ENCODE data around the gene ANO6. TPM values are rescaled to one million over a fixed set of nuclear protein-coding genes. Genes with fewer than 3 reads are reported as not detected.
A peak's percentile ranks its signal among the peaks of the same experiment; 100 is the strongest.
"Not testable (repeated sequence)": the region's sequence is repeated elsewhere in the genome, so short reads cannot be mapped to it uniquely, and the experiment has no call there.

ANO6 gene
- total RNA-seq, 1 donor from 2014 or later, result 80.9 TPM

GRCh38 chr12:45235087-45236025 is 19.5 kb downstream of the ANO6 start:
- DNase-seq (ENCODE audit: low spot score), result no peak

DNA sequence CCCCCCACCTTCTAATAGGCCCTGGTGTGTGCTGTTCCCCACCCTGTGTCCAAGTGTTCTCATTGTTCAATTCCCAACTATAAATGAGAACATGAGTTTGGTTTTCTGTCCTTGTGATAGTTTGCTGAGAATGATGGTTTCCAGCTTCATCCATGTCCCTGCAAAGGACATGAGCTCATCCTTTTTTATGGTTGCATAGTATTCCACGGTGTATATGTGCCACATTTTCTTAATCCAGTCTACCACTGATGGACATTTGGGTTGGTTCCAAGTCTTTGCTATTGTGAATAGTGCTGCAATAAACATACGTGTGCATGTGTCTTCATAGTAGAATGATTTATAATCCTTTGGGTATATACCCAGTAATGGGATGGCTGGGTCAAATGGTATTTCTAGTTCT is 20.5 kb downstream of the ANO6 start:
- DNase-seq (ENCODE audit: low spot score), result not testable (repeated sequence)

GRCh38 chr12:45242180-45242579 is 26.3 kb downstream of the ANO6 start:
- DNase-seq (ENCODE audit: low spot score), result no peak

DNA sequence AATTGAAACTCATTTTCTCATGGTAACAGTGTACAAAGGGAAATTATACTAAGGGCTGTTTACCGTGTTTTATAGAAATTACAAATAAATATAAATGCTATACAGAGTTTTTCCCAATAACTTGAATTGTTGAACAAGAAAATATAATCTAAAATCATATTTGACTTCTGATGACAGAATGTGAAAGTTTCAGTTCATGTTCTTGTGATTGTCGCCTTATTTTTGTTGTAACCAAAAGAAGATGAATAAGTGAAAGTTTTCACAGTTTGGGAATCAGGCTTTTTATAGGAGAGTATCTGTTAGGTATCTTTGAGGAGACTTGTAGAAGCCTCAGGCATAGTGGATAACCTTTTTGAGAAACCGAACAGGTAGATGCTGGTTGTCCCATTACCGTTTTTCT is 28.1 kb downstream of the ANO6 start:
- no peak for DNase-seq (ENCODE audit: low spot score)

DNA sequence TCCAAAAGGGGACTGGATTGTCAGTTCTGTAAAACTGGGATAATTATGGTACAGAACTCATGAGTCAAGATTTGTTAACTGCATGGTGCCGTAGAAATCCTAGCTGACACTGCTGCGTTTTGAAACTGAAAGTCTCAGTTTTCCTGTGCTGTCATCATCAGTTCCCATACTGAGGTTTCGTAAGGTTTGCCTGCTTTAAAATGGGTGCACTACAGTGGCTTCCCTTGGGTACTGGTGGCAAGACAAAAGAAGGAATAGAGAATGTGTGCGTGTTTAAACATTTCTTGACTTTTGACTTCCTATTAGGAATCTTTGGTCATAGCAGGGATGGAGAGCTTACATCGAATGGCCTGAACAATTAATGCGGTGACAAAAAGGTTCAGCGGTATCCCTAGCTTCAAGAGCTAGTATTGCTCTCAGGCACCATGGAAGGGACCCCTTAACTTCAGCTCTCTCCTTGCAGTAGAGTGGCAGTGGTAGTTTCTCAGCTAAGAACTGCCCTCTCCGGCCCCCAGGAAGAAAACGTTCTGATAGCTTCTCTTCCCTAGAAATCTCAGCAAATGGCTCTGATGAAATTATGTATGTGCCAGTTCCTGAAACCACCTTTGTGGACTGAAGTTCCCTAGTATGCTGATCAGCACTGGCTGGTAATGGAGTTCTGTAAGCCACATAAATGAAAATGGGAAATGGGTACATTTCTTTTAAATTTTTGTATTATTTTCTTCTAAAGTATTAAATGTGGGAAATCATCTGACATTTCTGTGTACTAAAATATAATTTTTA is 28.9 kb downstream of the ANO6 start:
- no peak for DNase-seq (ENCODE audit: low spot score)

GRCh38 chr12:45246236-45246635 is 30.3 kb downstream of the ANO6 start:
- DNase-seq (ENCODE audit: low spot score), result no peak

- DNase-seq (ENCODE audit: low spot score), result no peak
Observed at GRCh38 chr12:45247589-45247988, 31.7 kb downstream of the ANO6 start.

DNA sequence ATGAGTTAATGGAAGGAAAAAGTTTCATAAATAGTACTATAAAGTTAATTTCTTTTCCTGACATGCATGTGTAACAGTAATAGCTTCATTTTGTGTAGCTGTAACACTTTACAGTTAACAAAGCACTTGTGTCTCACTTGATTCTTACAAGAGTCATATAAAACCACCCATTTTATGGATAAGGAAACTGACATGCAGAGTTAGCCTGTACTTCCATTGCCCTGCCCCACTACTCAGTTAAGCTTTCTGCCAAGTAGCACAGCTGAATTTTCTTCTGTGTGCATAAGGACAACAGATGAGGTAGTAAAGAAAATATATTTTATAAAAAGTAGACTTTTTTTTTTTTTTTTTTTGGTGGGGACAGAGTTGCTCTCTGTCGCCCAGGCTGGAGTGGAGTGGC is 32.2 kb downstream of the ANO6 start:
- DNase-seq (ENCODE audit: low spot score), result no peak

GRCh38 chr12:45254254-45254653 is 38.4 kb downstream of the ANO6 start:
- DNase-seq (ENCODE audit: low spot score), result no peak

DNA sequence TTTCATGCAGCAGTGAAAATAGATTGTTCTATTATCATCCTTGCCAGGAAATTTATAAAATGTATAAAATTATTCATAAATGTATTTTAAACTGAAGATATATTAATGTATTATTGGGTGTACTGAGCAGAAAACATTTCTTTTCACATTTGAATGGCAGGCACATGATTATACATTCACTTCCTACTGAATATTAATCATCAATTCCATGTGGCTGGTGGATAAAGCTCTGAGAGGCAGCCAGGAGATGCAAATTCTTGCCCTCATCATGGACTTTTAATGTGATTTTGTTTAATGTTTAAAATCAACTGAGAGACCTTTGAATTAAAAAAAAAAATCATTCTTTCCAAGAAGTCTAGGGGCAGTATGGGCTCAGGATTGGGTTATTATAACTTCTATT is 40.8 kb downstream of the ANO6 start:
- DNase-seq (ENCODE audit: low spot score), result no peak

GRCh38 chr12:45257185-45257930 is 41.5 kb downstream of the ANO6 start:
- no peak for DNase-seq (ENCODE audit: low spot score)

DNA sequence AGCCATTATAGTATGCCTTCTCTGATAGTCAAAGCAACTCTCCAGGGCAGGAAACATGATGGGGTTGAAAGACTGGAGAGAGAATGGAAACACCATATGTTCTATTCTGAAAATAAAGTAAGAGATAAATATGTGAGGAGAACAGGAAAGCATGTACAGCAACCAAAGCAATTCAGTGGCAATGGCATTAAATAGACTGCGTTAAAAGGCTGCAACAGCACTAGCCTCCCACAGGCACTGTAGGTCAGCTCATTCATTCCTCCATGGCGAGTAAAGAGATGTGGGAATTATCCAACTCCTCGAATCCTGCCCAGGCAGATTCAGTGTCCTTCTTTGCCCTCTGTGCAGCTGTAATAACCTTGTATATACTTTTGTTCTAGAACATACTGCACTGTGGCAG is 43.8 kb downstream of the ANO6 start:
- no peak for DNase-seq (ENCODE audit: low spot score)

DNA sequence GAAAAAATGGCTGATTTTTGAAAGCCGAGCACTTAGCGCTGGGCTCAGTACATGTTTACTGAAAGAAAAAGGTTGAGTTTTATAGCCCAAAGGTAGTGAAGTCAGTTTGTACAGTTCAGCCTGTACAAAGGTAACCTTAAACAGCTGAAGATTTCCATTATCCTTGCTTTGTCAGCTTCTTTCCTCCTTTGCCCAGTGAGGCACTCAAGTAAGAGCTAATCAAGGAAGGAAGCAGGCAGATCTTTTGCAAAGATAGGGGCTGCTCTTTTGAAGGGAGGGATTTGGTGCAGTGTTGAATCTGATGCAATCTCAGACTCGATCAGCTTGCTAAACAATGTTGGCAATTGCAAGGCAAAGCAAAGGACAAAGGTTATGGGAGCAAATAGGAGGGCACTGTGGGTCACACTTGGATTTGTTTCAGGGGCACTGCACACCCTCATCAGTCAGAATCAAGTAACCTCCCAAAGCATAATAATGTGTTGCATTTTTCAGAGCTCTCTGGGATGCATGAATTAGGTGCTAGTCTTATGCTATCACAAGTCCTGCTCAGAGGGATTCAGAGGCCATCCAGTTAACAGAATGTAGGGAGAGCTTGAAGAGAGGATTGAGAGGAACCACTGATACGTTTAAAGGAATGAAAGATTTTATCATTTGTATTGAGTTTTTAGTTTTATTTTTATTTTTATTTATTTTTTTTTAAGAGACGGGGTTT is 44.4 kb downstream of the ANO6 start:
- peak; percentile 45 for DNase-seq (ENCODE audit: low spot score)

GRCh38 chr12:45260854-45261253 is 45.0 kb downstream of the ANO6 start:
- no peak for DNase-seq (ENCODE audit: low spot score)

GRCh38 chr12:45262185-45262584 is 46.3 kb downstream of the ANO6 start:
- not testable (repeated sequence) for DNase-seq (ENCODE audit: low spot score)

- DNase-seq (ENCODE audit: low spot score), result no peak
Observed at GRCh38 chr12:45263587-45263986, 47.7 kb downstream of the ANO6 start.

DNA sequence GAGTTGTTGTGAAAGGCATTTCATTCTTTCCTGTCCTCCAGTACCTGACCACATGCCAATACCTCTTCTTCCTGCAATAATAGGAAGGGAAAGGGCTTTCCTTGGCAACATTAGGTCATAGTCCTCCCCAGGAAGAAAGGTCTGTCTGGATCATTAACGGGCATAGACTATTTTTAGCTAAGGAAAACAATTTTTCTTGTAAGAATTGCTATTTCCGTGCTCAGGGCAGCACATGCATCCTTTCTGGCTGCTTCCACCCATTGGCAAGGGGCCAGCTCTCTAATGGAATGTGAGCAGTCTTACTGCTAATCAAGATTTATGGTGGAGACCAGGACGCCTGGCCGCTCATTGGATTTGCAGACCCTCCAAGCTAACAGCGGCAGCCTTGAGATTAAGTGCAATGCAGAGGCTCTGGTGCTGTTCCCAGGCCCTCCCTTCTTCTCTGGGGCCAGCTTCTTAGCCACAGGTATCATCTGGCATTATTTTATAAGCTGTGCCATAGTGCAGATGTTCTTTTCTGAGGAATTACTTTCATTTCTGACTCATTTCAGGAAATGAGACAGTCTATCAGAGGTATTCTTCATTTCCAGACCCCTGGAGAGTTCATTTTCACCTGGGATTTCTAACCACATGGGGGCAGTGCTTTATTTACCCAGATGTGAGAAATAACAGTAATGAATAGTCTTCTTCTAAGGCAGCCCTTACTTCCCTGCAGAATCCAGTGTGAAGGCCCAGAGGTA is 52.9 kb downstream of the ANO6 start:
- peak; percentile 81 for DNase-seq (ENCODE audit: low spot score)

GRCh38 chr12:45269412-45269751 is 53.5 kb downstream of the ANO6 start:
- no peak for DNase-seq (ENCODE audit: low spot score)

- DNase-seq (ENCODE audit: low spot score), result no peak
Observed at GRCh38 chr12:45270951-45271350, 55.1 kb downstream of the ANO6 start.

DNA sequence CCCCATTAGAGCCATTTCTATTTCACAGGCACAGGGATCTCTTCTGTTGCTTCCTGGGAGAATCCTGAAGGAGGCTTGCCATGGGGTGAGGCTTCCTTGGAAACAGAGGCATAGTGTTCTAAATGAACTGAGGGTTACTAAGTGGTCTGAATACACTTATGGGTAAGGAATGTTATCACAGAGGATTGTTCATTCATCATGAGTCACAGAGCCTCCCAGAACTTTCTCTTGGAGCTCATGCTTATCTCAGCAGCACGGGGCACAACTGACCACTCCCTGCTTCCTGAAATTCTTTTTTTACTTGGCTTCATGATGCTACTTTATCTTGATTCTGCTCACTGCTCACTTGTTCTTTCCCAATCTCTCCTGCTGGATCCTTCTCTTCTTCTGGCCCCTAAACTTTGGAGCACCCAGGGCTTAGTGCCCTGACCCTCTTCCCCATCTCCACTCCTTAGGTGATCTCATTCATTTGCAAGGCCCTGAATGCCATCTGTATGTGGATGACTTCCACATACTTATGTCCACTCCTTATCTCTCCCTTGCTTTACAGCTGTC is 57.9 kb downstream of the ANO6 start:
- no peak for DNase-seq (ENCODE audit: low spot score)
